Suppressor macrophage treated with lipopolysaccharide for 4 hours (primary cell): ENCODE data around the gene AGO3.
"Not testable (repeated sequence)": the region's sequence is repeated elsewhere in the genome, so short reads cannot be mapped to it uniquely, and the experiment has no call there.

Source experiments
- DNase-seq: peaks from one replicate; pipeline ENCODE4 v3.0.0-alpha.2; 2020

AGO3 gene

GRCh38 chr1:35927472-35927871 is 3.4 kb upstream of the AGO3 start:
- DNase-seq, result no peak

GRCh38 chr1:35929730-35930592 is 944 bp upstream of the AGO3 start:
- DNase-seq, result peak; percentile 52

DNA sequence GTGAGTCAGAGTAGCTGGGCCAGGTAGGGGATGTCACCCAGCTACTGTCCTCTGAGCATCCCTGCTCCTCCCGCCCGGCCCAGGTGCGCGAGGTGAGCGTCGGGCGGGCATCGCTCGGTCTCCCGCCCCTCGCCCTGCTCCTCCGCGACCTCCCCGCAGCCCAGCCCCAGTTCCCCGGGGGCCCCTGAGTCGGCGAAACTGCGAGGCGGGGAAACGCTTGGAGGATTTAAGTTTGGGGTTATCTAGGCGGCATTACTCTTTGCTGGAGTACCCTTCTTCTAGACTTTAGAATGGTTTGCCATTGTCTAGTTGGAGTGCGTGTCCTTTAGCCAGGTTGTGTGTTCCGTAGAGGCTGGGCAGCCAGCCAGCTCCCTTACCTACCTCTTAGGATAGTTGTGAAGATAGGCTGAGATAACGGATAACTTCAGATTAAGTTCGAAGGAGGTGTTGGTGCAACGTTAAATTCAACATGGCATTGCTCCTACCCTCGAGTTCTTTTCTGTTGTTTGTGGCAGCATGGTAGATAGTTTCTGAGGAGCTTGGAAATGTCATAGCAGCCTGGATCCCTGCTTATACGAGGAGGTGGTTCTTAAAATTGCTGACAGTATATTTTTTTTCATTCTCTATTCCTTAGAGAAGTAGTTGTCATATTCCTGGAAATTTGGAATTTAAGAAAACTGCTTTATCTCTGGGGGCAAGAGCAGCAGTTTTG is 697 bp downstream of the AGO3 start:
- DNase-seq, result no peak

DNA sequence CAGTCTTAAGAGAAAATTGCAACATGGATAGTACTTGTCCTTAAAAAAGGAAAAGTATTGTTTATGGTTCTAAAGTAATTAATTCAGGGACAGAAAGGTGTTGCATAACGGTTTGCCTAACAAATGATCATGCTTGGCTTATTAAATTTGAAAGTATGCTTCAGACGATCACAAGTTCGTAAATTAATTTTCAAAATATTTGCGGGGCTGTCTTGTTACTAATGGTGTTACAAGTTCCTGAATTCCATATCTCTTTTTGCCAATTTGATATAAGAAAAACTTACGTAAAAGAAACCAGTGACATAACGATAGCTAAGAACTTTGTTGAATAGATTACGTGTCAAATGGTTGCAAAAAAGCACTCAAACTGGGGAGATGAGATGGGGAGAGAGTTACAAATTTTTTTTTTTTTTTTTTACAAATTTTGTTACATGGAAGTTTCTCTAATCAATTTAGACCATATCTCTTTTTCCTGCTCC is 1.3 kb downstream of the AGO3 start:
- no peak for DNase-seq

DNA sequence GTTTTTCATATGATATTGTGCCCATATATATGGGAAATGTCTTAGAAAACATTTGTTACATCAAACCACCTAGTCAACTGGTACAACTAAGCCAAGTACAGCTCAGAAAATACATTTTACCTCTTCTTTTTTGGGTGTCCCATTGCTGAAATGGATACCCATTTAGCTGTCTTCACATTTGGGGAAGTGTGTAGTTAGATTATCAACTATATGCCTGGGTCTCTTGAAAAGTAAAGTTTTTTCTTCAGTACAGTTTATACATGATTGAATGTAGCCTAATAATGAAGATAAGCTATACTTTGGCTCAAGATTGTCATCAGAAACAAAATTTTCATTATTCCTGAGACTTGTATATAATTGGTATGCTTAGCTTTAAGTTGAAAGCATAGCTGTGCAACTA is 2.0 kb downstream of the AGO3 start:
- no peak for DNase-seq

DNA sequence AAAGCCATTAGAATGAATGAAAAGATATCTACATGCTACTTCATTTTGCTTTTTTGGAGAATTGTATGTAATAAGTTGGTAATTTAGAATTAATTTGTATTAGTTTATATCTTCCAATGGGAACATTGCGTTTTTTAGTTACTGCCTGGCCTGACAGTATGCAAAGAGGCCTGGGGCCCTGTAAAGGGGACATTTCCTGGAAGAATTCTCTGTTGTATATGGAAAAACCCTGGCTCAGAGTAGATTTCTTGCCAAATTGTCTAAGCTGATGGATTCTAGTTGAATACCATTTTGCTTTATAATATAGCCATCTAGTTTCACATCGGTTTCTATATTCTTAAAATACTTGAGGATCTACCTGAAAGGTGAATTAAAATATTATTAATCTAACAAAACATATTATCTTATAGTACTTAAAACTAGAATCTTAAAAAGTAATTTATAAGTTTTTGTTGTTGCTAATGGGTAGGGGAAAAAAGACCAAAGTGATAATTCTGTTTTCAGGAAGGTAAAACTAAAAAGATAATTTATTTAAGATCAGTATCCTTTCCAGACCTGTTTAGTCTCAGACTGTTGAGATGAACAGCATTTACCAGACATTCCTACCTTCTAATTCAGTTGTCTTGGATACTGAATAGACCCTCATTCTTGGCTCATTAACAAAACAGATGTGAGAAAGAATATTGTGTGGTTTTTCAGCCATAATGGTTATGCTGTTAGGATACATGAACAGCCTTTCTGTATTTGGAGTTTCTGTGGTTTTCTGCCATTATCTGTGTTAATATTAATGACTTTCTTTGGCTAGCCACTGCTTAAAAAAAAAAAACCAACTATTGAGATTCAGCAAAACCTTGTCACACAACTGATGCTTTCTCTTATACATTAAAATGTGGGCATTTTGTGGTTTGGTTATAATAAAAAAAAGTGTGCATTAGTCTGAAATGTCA is 4.8 kb downstream of the AGO3 start:
- DNase-seq, result no peak

- DNase-seq, result peak; percentile 77
These were observed 5.9 kb downstream of the AGO3 start for GRCh38 chr1:35936838-35937237.

- no peak for DNase-seq
These were observed 8.6 kb downstream of the AGO3 start for GRCh38 chr1:35939484-35939883.

DNA sequence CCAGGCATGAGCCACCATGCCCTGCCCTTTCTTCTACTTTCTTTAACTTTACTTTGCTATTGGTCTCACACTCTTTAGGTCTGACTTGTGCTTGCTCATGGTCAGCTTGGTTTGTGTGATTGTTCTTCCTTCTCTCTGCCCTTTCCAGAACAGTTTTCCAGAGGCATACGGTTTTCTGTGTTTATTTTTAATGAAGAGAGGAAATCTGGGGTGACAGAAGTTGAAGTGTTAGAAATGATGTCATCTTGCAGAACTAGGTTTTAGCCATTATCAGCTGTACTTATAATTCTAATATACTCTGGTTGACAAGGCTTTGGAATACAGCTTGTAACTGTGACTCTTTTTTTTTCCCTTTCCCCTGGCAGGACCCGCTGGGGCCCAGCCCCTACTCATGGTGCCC is 14.4 kb downstream of the AGO3 start:
- no peak for DNase-seq

- no peak for DNase-seq
These were observed 16.6 kb downstream of the AGO3 start for GRCh38 chr1:35947547-35947946.

GRCh38 chr1:35958558-35958957 is 27.7 kb downstream of the AGO3 start:
- DNase-seq, result no peak

DNA sequence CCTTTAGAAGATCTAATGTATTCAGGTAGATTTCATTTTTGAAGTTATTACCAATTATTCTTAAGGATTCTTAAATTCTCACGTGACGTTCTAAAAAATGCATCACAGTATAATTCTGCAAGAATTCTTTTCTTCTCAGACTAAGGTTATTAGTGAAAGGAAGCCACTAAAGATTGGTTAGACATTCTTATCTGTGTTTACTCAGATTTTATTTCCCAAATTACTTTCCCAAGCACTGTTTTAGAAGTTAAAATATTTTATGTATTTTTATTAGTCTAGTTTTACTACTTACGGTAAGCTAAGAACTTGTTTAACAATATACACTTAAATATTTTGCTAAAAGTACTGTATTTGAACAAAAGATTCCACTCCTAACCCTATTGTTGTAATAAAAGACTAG is 28.4 kb downstream of the AGO3 start:
- no peak for DNase-seq

- no peak for DNase-seq
These were observed 32.0 kb downstream of the AGO3 start for GRCh38 chr1:35962952-35963351.

GRCh38 chr1:35964277-35964676 is 33.4 kb downstream of the AGO3 start:
- DNase-seq, result not testable (repeated sequence)

DNA sequence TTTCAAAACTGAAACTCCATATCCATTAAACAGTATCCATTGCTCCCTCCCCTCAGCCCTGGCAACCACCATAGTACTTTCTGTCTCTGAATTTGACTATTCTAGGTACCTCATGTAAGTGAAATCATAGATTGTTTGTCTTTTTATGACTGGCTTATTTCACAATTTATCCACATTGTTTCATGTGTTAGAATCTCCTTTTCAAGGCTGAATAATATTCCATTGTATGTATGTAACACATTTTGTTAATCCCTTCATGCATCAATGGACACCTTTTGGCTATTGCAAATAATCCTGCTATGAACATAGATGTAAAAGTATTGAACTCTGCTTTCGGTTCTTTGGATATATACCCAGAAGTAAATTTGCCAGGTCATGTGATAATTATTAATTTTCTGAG is 37.5 kb downstream of the AGO3 start:
- no peak for DNase-seq

GRCh38 chr1:35971601-35972000 is 40.7 kb downstream of the AGO3 start:
- peak; percentile 3 for DNase-seq

GRCh38 chr1:35972631-35973030 is 41.7 kb downstream of the AGO3 start:
- DNase-seq, result not testable (repeated sequence)

GRCh38 chr1:35980090-35980489 is 49.2 kb downstream of the AGO3 start:
- DNase-seq, result no peak

GRCh38 chr1:35988237-35988636 is 57.3 kb downstream of the AGO3 start:
- no peak for DNase-seq

- no peak for DNase-seq
These were observed 76.1 kb downstream of the AGO3 start for GRCh38 chr1:36006941-36007500.

- no peak for DNase-seq
These were observed 76.8 kb downstream of the AGO3 start for GRCh38 chr1:36007741-36008140.

GRCh38 chr1:36008546-36009197 is 77.8 kb downstream of the AGO3 start:
- DNase-seq, result no peak
